Stimulated activated naive B cell treated with anti-CD40 and anti-IgM and Interleukin-4, amounts not matched to agents 10 μg/mL and 1 μg/mL and 100 μg/mL, for 72 hours (primary cell): ENCODE data around the gene SIN3A.
A peak's percentile ranks its signal among the peaks of the same experiment; 100 is the strongest.

ENCODE experiments used
- ATAC-seq, 2 donors: fragments of 150-1000 bp; cut with Tn5 transposase; replicated peaks; 2 replicates each; pipeline ENCODE4 v1.10.0; 2021; ENCODE audit warnings: moderate library complexity in 1 of 2
- DNase-seq: peaks from one replicate; pipeline ENCODE4 v3.0.0; 2021
- H3K27ac Mint-ChIP-seq: one replicate; pipeline ENCODE4 v1.8.0; 2022; ENCODE audit warnings: mild to moderate bottlenecking, mixed read lengths
- H3K27me3 Mint-ChIP-seq, 2 donors: one replicate each; pipeline ENCODE4 v1.8.0; 2022; ENCODE audit warnings: mixed read lengths in 2 of 2
- H3K36me3 Mint-ChIP-seq, 2 donors: one replicate each; pipeline ENCODE4 v1.8.0; 2022; ENCODE audit warnings: mixed read lengths in 2 of 2, mild to moderate bottlenecking in 1 of 2
- H3K4me1 Mint-ChIP-seq, 2 donors: one replicate each; pipeline ENCODE4 v1.8.0; 2022; ENCODE audit warnings: mixed read lengths in 2 of 2, mild to moderate bottlenecking in 1 of 2
- H3K4me3 Mint-ChIP-seq, 2 donors: one replicate each; pipeline ENCODE4 v1.8.0; 2022; ENCODE audit warnings: mild to moderate bottlenecking in 2 of 2, mixed read lengths in 2 of 2, moderate library complexity in 1 of 2
- H3K9me3 Mint-ChIP-seq, 2 donors: one replicate each; pipeline ENCODE4 v1.8.0; 2022; ENCODE audit warnings: mixed read lengths in 2 of 2, mild to moderate bottlenecking in 1 of 2

Gene SIN3A

DNA sequence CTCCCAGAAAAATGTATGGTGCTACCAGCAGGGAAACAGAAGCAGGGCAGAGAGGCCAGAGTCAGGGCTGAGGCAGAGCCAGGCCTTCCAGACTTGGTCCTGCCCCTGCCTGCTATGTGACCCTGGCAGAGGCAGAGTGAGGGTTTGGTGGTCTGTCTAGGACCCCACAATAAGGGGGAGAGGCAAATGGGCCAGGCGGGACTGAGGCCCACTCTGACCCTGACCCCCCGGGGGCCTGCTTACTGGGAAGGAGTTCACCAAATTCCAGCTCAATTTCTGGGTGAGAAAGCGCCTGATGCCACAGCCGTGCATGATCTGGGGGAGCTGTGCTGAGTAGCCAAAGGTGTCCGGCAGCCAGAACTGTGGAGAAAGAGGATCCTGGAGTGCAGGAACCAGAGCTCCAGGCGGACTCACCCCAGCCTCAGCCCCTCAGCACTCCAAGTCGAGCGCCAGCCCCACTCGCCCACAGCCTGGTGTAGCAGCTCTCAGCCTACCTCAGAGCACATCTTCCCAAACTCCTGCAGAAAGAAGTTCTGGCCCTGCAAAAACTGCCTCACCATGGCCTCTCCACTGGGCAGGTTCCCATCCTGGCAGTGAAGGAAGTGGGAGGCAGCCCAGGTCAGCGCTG is 90.0 kb downstream of the SIN3A start:
- ATAC-seq (no peak), DNase-seq (no peak)
- Mint-ChIP-seq H3K4me3 (no peak overlapping the region), H3K27me3 (no peaks in the 10 kb centered on the region), H3K36me3 (peaks cover 49 to 58% of the 10 kb centered on the region in 2 donors), H3K4me1 (no peaks in the 10 kb centered on the region), H3K9me3 (no peaks in the 10 kb centered on the region), H3K27ac (no peak overlapping the region)

DNA sequence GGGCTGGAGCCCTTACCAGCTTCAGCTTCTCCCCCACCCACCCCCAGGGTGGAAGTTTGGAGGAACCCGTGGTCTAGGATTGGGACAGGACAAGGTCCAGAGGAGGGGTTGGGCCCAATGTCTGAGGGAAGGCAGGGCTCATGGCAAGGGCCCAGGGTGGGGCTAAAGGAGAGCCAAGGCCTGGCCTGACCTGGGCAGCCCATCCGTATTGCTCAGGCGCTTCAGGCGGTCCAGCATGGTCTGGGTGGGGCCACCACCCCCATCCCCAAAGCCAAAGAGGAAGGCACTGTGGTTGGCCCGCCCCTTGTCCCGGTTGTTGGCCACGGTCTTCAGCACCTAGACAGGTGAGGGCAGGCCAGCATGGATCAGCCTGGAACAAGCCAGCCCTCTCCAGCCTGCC is 90.6 kb downstream of the SIN3A start:
- no peak for ATAC-seq

DNA sequence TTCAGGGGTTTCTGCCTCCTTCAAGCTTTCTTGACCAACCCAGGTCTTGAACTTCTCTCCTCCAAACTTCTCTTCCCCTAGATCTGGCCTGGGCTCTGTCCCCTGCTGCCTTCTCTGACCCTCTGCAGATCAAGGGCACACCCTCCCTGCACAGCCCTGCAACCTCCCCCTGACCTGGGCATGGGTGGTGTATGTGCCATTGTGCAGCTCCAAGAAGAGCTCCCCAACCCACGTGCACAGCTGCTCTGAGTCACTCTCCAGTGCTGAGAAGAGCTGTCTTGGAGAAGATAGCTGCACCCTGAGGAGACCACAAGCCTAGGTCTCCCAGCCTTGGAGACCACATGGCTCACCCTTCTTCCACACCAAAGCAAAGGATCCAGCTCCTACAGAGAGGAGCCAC is 91.1 kb downstream of the SIN3A start:
- no peaks in the 10 kb centered on the region for H3K4me1 Mint-ChIP-seq
- H3K4me3 Mint-ChIP-seq: no peak overlapping the region
- no peak for ATAC-seq
- no peak overlapping the region for H3K27ac Mint-ChIP-seq
- H3K36me3 Mint-ChIP-seq: peaks cover 59 to 68% of the 10 kb centered on the region in 2 donors
- no peak for DNase-seq
- H3K27me3 Mint-ChIP-seq: no peaks in the 10 kb centered on the region
- no peaks in the 10 kb centered on the region for H3K9me3 Mint-ChIP-seq

More for the DNA sequence above, 90.6 kb downstream of the SIN3A start:
- DNase-seq: no peak
- H3K4me3 Mint-ChIP-seq: no peak overlapping the region
- H3K36me3 Mint-ChIP-seq: peaks cover 55 to 65% of the 10 kb centered on the region in 2 donors
- H3K27ac Mint-ChIP-seq: no peak overlapping the region
- no peaks in the 10 kb centered on the region for H3K27me3 Mint-ChIP-seq
- H3K9me3 Mint-ChIP-seq: no peaks in the 10 kb centered on the region
- no peaks in the 10 kb centered on the region for H3K4me1 Mint-ChIP-seq

DNA sequence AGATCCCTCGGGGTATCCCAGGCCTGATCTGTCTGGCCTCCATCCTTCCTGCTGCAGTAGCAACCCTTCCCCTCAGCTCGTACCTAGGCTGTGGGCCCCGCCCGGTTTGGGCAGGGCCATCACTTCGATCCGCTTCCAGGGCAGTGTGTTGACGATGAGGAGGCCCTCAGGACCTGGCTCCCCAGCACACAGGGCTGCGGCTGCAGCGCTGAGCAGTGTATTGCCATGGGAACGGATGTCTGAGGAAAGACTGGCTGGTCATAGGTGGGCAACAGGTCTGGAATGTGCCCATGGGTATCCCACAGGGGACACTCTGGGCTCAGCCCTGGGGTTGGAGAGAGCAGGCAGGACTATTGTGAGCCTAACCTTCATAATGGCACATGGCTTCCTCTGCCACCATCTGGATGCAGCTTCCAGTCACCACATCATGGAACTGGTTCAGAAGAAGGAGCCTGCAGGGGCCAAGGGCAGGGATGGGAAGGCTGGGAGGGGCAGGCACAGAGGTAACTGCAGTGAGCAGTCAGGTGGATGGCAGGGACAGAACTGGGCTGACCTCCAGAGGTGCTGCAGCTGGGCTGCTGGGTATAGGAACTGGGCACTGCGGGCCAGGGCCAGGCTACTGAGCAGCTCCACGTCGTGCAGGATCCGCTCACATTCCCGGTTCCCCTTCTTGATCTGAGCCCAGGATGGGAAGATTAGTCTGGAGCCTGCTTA is 91.8 kb downstream of the SIN3A start:
- Mint-ChIP-seq H3K27me3 (no peaks in the 10 kb centered on the region), H3K4me3 (no peak overlapping the region), H3K36me3 (peaks cover 60 to 68% of the 10 kb centered on the region in 2 donors), H3K9me3 (no peaks in the 10 kb centered on the region), H3K27ac (no peak overlapping the region), H3K4me1 (no peaks in the 10 kb centered on the region)
- no peak for ATAC-seq
- no peak for DNase-seq

DNA sequence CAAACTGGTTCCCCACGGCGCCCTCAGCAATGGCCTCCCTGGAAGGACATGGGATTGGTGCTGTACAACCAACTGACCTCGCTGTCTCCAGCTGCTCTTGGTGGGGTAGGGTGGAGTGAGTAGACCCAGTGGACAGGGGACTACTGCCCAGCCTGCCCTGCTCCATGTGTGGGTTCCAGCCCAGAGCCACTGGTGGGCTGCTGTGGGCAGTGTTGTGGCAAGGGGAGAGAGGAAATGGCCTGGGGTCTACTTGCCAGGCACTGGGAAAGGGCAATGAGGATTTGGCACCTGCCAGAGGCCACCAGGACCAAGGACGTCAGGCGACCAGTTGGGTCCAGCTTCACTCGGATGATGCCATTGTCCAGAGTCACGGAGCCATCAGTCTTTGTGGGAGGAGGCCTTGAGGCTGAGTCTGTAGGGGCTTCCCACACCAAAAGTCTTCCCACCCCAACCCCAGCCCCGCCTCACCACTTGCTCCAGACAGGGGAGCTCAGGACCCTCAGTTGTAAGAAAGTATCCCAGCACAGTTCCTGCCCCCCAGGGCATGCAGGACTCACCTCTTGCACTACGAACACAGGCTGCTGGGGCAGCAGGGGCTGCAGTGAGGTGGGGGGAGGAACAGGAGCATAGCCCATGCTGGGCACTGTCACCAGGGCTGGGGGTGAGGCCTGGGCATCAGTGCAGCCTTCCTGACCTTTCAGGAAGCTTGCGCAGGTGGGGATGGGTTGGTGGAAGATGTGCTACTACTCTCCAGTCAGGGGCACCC is 92.5 kb downstream of the SIN3A start:
- Mint-ChIP-seq H3K4me3 (no peak overlapping the region), H3K9me3 (no peaks in the 10 kb centered on the region), H3K4me1 (no peaks in the 10 kb centered on the region), H3K36me3 (peaks cover 54 to 63% of the 10 kb centered on the region in 2 donors), H3K27me3 (no peaks in the 10 kb centered on the region), H3K27ac (no peak overlapping the region)
- no peak for DNase-seq
- no peak for ATAC-seq

DNA sequence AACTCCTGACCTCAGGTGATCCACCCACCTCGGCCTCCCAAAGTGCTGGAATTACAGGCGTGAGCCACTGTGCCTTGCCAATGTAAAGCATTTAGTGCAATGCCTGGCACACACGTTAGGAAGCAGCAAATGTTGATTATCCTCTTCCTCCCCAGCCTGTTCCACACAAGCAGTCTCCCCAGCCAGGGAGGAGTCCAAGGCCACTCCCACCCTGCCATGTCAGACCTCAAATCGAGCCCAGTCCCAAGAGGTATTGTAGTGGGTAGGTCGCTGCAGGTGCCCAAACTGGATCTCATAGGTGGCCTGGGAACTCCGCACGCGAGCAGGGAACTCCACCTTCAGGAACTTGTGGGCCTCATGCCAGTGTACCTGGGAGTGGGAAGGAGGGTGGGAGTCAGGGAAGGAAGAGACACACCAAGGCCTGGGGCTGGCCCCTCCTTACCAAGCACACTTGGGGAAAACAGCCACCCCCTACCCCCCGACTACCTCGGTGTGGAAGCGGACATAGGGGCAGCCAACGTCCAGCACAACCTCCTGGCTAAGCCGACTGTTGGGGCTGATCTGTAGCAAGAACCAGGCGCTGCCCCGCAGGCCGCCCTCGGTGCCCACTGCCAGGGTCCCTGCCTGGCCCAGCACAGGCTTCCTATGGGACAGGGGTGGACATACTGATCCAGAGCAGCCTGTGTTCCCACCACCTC is 93.4 kb downstream of the SIN3A start:
- Mint-ChIP-seq H3K27ac (no peak overlapping the region), H3K4me1 (no peaks in the 10 kb centered on the region), H3K4me3 (no peak overlapping the region), H3K9me3 (no peaks in the 10 kb centered on the region), H3K27me3 (no peaks in the 10 kb centered on the region), H3K36me3 (peaks cover 48 to 63% of the 10 kb centered on the region in 2 donors)
- ATAC-seq: no peak
- DNase-seq: no peak

DNA sequence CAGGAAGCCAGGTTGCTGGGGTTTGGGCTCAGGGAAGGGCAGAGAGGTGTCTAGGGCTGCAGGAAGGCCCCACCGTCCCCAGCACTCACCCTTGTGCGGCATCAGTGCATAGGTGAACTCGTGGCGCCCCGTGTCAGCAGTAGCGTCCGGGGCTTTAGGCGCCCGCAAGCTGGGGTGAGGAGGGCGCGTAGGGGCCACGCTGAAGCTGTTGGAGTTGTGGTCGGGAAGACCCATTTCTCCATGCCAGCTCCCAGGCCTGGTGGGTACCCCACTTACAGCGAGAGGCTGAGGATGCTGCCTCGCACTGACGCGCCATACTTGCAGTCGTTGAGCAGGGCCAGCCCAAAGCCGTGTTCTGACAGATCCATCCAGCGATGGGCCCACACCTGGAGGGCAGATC is 95.0 kb downstream of the SIN3A start:
- Mint-ChIP-seq H3K36me3 (peaks cover 48 to 64% of the 10 kb centered on the region in 2 donors), H3K4me3 (no peak overlapping the region), H3K9me3 (no peaks in the 10 kb centered on the region), H3K4me1 (no peaks in the 10 kb centered on the region), H3K27me3 (no peaks in the 10 kb centered on the region), H3K27ac (no peak overlapping the region)
- DNase-seq (no peak), ATAC-seq (no peak)

DNA sequence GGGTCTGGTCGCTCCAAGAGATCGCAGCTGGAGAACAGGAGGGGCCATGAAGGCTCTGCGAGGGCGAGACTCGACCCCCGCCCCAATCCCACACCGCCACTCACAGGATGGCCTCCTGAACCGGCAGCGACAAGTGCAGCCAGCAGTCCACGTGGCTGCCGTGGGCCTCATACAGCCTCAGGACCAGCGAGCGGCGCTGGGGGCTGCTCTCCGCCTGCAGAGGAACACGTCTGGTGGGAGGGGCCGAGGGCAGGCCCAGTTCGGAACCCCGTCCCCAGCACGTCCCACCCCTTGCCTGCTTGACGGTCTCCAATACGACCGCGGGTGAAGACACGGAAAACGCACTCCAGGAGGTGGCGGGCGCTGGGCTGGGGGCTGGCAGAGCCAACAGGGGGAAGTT is 95.5 kb downstream of the SIN3A start:
- H3K4me1 Mint-ChIP-seq: peaks cover under 1% of the 10 kb centered on the region in 2 donors
- H3K36me3 Mint-ChIP-seq: peaks cover 46 to 63% of the 10 kb centered on the region in 2 donors
- no peak for ATAC-seq
- no peak for DNase-seq
- peak overlapping the region; percentile 51 for H3K27ac Mint-ChIP-seq
- H3K9me3 Mint-ChIP-seq: no peaks in the 10 kb centered on the region
- H3K4me3 Mint-ChIP-seq: no peak overlapping the region
- no peaks in the 10 kb centered on the region for H3K27me3 Mint-ChIP-seq

DNA sequence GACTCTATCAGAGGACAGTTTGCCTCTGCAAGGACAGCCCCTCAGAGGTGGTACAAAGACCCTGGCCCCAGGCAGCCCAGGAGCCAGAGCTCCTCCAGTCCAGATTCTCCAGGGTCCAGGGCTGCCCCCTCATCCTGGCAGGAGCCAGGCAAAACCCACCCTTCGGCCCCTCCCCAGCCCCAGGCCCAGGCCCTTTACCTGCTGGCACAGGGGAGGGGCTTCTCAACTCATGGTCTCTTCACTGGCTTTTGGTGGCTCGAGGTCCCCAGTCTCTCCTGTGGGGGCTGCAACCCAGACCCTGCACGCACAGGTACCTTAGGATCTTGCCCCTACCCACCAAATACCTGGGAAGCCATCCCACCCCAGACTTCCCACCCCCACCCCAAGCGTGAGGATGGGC is 96.1 kb downstream of the SIN3A start:
- Mint-ChIP-seq H3K4me1 (peaks cover 5 to 6% of the 10 kb centered on the region in 2 donors), H3K27ac (peak overlapping the region; percentile 51), H3K36me3 (peaks cover 48 to 63% of the 10 kb centered on the region in 2 donors), H3K9me3 (no peaks in the 10 kb centered on the region), H3K4me3 (no peak overlapping the region), H3K27me3 (no peaks in the 10 kb centered on the region)
- DNase-seq (no peak), ATAC-seq (no peak)

DNA sequence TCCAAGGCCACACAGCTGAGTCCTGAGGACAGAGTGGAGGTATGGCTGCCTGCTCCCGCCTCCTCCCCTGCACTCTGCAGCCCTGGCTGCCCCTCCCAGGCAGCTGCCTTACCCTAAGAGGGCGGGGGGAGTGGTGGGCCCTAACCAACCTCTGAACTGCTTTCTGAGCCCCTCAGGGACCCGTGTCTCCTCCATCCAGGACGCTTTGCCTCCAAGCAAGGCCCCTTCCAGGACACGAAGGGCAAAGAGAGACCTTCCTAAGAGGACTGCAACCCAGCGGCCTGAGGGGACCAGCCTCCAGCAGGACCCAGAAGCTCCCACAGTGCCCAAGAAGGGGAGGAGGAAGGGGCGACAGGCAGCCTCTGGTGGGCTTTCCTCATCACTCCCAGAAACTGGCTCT is 97.0 kb downstream of the SIN3A start:
- DNase-seq: no peak
- Mint-ChIP-seq H3K27ac (no peak overlapping the region), H3K4me1 (peaks cover 13 to 16% of the 10 kb centered on the region in 2 donors), H3K27me3 (no peaks in the 10 kb centered on the region), H3K9me3 (peaks cover 6 to 7% of the 10 kb centered on the region in 2 donors), H3K36me3 (peaks cover 50 to 66% of the 10 kb centered on the region in 2 donors), H3K4me3 (no peak overlapping the region)
- ATAC-seq: no peak

DNA sequence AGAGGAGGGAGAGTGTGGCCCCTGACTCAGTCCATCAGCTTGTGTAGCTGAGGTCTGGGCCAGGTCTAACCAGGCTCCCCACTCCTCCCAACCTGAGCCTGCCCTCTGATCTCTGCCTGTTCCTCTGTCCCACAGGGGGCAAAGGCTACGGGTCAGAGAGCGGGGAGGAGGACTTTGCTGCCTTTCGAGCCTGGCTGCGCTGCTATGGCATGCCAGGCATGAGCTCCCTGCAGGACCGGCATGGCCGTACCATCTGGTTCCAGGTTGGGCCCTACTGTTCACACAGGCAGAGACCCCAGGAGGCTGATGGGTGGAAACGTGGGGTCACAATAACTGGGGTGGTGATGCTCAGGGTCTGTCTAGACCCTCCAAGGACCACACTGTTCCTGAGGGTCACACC is 97.9 kb downstream of the SIN3A start:
- peaks cover 16 to 24% of the 10 kb centered on the region in 2 donors for H3K4me1 Mint-ChIP-seq
- H3K9me3 Mint-ChIP-seq: peaks cover 7 to 8% of the 10 kb centered on the region in 2 donors
- H3K27me3 Mint-ChIP-seq: no peaks in the 10 kb centered on the region
- H3K4me3 Mint-ChIP-seq: no peak overlapping the region
- no peak overlapping the region for H3K27ac Mint-ChIP-seq
- no peak for DNase-seq
- peaks cover 50 to 65% of the 10 kb centered on the region in 2 donors for H3K36me3 Mint-ChIP-seq
- no peak for ATAC-seq

DNA sequence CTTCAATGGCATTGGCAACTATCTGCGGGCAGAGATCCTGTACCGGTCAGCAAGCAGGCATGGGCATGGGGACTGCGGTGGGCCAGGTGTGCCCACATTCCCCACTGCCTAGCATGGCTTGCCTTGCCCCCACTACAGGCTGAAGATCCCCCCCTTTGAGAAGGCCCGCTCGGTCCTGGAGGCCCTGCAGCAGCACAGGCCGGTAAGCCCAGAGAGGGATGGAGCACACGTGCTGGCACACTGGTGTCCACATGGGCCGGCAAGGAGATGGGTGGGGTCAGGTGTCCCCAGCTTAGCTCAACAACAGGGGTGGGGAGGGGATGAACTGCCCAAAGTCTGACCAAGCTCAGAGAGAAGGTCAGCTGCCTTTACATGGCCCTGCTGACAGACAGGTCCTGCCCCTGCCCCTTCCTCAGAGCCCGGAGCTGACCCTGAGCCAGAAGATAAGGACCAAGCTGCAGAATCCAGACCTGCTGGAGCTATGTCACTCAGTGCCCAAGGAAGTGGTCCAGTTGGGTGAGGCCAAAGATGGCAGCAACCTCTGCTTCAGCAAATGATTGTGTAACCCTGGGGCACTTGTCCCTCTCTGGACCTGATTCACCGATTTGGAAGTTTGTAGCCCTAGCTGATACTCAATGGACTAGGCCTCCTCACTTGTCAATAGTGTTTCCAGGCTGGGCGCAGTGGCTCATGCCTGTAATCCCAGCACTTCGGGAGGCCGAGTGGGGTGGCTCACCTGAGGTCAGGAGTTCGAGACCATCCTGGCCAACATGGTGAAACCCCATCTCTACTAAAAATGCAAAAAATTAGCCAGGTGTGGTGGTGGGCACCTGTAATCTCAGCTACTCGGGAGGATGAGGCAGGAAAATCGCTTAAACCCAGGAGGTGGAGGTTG is 99.1 kb downstream of the SIN3A start:
- DNase-seq (no peak), ATAC-seq (no peak)
- Mint-ChIP-seq H3K27me3 (no peaks in the 10 kb centered on the region), H3K27ac (no peak overlapping the region), H3K9me3 (peaks cover 7 to 9% of the 10 kb centered on the region in 2 donors), H3K4me1 (peaks cover 19 to 34% of the 10 kb centered on the region in 2 donors), H3K36me3 (peaks cover 42 to 61% of the 10 kb centered on the region in 2 donors), H3K4me3 (no peak overlapping the region)

DNA sequence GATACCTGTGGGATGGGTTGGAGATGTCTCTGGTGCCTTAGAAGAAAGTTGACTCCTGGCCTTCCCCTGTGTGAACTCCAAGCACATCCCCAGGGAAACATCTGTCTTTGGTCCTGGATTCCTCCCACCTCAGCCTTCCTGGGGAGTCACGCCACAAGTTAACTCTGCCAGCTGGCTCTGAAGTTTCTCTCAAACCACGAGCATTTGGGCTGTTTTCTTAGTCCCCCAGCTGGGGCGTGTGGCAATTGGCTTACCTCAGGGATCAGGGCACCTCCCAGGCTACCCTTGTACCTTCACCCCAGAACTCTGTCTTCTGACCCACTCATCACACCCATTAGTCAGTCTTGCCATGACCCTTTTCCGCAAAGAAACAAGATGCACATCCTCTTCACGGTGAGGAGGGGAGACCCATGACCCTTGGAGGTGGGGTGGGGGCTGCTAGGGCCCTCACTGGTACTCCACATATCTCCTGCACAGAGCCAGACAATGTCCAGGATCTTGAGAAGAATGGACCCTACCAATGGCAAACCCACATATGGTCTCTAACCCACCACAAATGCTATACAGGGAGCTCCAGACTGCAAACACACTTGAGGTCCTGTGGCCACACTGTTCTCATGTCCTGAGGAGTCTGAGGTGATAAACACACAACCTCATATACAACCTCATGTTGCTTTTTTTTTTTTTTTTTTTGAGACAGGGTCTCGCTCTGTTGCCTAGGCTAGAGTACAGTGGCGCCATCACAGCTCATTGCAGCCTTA is 100.7 kb downstream of the SIN3A start:
- DNase-seq (no peak), ATAC-seq (no peak)
- Mint-ChIP-seq H3K9me3 (peaks cover 7 to 9% of the 10 kb centered on the region in 2 donors), H3K36me3 (peaks cover 31 to 50% of the 10 kb centered on the region in 2 donors), H3K4me3 (no peak overlapping the region), H3K4me1 (peaks cover 26 to 43% of the 10 kb centered on the region in 2 donors), H3K27me3 (no peaks in the 10 kb centered on the region), H3K27ac (peak overlapping the region; percentile 94)
